ENCODE data around the gene MYO9A. TPM values are rescaled to one million over a fixed set of nuclear protein-coding genes. Genes with fewer than 3 reads are reported as not detected.
A peak's percentile ranks its signal among the peaks of the same experiment; 100 is the strongest.

Gene MYO9A
- total RNA-seq, 1 donor = 59.0 TPM

DNA sequence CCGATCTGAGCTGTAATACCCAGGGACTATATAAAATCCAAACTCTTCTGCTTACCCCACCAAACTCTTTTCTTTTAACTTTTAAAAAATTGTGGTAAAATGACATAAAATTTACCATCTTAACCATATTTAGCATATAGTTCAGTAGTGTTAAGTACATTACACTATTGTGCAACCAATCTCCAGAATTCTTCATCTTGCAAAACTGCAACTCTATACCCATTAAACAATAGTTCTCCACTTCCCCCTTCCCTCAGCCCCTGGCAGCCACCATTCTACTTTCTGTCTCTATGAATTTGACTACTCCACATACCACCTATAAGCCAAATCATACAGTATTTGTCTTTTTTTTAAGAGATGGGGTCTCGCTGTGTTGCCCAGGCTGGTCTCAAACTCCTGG, 39.0 kb upstream of the MYO9A start:
- no peak overlapping the region for H3K4me3 ChIP-seq (ENCODE audit: insufficient read depth, low read length)
- no peaks in the 10 kb centered on the region for H4K20me1 ChIP-seq (ENCODE audit: insufficient read depth, low read length)
- H3K4me1 ChIP-seq (ENCODE audit: insufficient read depth, low read length) = peaks cover 9% of the 10 kb centered on the region
- H3K36me3 ChIP-seq (ENCODE audit: insufficient read depth, low read length) = no peaks in the 10 kb centered on the region
- TF ChIP-seq, protein P1, sequence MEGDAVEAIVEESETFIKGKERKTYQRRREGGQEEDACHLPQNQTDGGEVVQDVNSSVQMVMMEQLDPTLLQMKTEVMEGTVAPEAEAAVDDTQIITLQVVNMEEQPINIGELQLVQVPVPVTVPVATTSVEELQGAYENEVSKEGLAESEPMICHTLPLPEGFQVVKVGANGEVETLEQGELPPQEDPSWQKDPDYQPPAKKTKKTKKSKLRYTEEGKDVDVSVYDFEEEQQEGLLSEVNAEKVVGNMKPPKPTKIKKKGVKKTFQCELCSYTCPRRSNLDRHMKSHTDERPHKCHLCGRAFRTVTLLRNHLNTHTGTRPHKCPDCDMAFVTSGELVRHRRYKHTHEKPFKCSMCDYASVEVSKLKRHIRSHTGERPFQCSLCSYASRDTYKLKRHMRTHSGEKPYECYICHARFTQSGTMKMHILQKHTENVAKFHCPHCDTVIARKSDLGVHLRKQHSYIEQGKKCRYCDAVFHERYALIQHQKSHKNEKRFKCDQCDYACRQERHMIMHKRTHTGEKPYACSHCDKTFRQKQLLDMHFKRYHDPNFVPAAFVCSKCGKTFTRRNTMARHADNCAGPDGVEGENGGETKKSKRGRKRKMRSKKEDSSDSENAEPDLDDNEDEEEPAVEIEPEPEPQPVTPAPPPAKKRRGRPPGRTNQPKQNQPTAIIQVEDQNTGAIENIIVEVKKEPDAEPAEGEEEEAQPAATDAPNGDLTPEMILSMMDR (IDR thresholded peaks at IDR 0.05; ENCODE audit: extremely low read depth, low read depth, low read length) = no peak
- H3K27ac ChIP-seq (ENCODE audit: low read depth, low read length) = no peak overlapping the region
- no peak for DNase-seq (ENCODE audit: insufficient read length, low spot score, missing footprints)
- no peak overlapping the region for H3K4me2 ChIP-seq (ENCODE audit: insufficient read depth, low read length)
- H3K27me3 ChIP-seq (ENCODE audit: insufficient read depth, low read length) = no peaks in the 10 kb centered on the region
- no peaks in the 10 kb centered on the region for H3K9me3 ChIP-seq (ENCODE audit: low read depth, low read length)
- H2AFZ ChIP-seq (ENCODE audit: low read length) = no peak overlapping the region
- no peaks in the 10 kb centered on the region for H3K79me2 ChIP-seq (ENCODE audit: insufficient read depth, low read length)

DNA sequence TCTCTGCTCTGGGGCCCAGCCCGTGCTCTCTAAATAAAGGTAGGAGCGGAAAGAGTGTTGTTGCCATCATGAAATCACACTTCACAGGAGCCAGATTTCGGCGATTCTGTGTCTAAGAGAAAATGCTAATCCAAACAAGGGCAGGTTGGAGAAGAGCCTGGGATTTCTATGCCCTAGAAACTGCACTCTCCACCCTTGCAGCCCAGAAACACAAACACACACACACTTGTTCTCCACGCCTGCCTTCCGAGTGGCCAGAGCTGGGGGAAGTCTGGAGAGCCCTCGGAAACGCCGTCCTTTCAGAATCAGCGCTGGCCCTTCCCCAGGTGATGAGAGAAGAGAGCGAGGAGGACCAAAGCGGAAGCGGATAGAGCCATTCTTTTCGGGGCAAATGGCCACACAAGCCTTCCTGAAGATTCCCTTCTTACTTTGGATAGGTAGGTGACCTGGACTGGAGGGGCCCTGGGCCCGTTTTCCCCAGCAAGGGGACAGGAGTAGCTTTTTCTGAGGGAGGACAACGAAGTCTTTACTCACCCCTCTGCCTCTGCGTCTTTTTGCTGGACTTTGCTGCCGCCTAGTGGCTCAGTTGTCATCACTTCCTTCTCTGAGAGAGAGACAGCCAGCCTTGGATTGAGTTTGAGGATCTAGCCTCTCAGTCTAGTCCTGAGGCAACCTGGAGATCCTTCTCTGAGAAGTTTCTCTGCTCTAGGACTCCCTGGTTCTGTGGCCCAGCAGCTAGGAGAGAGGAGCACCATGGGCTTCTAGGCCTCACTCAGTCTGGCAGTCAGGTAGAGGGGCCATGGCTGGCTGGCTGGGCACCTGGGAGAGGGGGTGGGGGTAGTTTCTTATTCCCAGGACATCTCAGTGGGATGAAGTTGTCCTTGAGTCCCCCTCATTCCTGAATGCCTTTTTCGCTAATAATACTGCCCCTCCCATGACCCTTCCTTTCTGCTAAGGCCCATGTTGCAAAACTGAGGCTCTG, 38.0 kb upstream of the MYO9A start:
- no peaks in the 10 kb centered on the region for H3K36me3 ChIP-seq (ENCODE audit: insufficient read depth, low read length)
- peak; percentile 88 for DNase-seq (ENCODE audit: insufficient read length, low spot score, missing footprints)
- peak overlapping the region; percentile 95 for H2AFZ ChIP-seq (ENCODE audit: low read length)
- H3K27ac ChIP-seq (ENCODE audit: low read depth, low read length) = no peak overlapping the region
- no peaks in the 10 kb centered on the region for H3K79me2 ChIP-seq (ENCODE audit: insufficient read depth, low read length)
- H3K27me3 ChIP-seq (ENCODE audit: insufficient read depth, low read length) = no peaks in the 10 kb centered on the region
- H3K4me1 ChIP-seq (ENCODE audit: insufficient read depth, low read length) = peaks cover 9% of the 10 kb centered on the region
- H4K20me1 ChIP-seq (ENCODE audit: insufficient read depth, low read length) = no peaks in the 10 kb centered on the region
- TF ChIP-seq, protein P1 (IDR thresholded peaks at IDR 0.05; ENCODE audit: extremely low read depth, low read depth, low read length) = peak; percentile 96
- H3K4me3 ChIP-seq (ENCODE audit: insufficient read depth, low read length) = peak overlapping the region; percentile 78
- no peaks in the 10 kb centered on the region for H3K9me3 ChIP-seq (ENCODE audit: low read depth, low read length)
- peak overlapping the region; percentile 83 for H3K4me2 ChIP-seq (ENCODE audit: insufficient read depth, low read length)

DNA sequence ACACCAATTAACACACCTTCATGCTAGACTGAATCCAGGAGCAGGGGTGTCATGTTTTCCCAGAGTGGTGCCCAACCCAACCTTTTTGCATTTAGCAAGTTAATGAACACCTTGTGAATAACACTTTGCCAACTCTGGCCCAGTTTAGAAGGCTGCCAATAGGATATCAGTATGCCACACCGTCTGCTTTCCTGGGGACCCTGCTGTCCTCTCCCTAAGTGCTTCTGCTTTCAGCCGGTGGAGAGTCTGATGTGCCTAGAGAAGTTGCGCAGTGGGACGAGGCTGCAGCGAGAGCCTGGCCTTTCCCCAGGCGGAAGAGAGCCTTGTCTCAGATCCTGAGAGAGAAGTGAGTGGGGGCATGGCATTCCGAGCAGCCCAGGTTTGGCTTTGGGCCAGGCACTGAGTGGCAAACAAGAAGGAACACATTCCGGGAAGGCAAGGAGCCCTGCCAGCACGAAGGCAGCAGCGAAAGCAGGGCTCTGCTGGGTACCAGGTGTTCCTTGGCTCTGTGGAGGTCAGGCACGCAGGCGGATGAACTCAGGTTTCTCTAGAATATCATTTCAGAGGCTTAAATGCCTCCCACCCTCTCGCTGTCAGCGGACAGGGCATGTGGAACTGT, 37.2 kb upstream of the MYO9A start:
- Histone ChIP-seq H2AFZ (ENCODE audit: low read length) (peak overlapping the region; percentile 95), H3K27ac (ENCODE audit: low read depth, low read length) (no peak overlapping the region), H3K36me3 (ENCODE audit: insufficient read depth, low read length) (no peaks in the 10 kb centered on the region), H3K79me2 (ENCODE audit: insufficient read depth, low read length) (no peaks in the 10 kb centered on the region), H3K27me3 (ENCODE audit: insufficient read depth, low read length) (no peaks in the 10 kb centered on the region), H4K20me1 (ENCODE audit: insufficient read depth, low read length) (no peaks in the 10 kb centered on the region), H3K4me3 (ENCODE audit: insufficient read depth, low read length) (peak overlapping the region; percentile 78), H3K4me1 (ENCODE audit: insufficient read depth, low read length) (peaks cover 9% of the 10 kb centered on the region), H3K4me2 (ENCODE audit: insufficient read depth, low read length) (peak overlapping the region; percentile 83), H3K9me3 (ENCODE audit: low read depth, low read length) (no peaks in the 10 kb centered on the region)
- peak; percentile 36 for DNase-seq (ENCODE audit: insufficient read length, low spot score, missing footprints)
- TF ChIP-seq, protein P1 (IDR thresholded peaks at IDR 0.05; ENCODE audit: extremely low read depth, low read depth, low read length) = no peak

DNA sequence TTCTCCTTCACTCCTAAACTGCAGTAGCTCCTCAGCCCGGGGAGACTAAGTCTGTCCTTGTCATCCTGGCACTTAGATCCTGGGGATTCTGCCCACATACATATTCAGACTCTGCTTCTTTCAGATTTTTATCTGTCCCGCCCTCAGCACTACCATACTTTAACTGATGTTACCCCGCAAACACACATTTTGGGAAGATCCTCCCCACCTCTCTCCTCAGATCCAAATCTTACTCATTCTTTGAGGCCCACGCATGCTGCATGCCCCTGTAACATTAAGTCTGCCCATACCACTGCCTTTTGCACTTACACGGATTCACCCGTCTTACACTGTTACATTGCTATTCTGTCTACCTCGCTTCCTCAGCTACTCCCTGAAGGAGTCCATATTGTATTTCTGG, 36.4 kb upstream of the MYO9A start:
- no peak overlapping the region for H2AFZ ChIP-seq (ENCODE audit: low read length)
- H3K9me3 ChIP-seq (ENCODE audit: low read depth, low read length) = no peaks in the 10 kb centered on the region
- no peaks in the 10 kb centered on the region for H3K36me3 ChIP-seq (ENCODE audit: insufficient read depth, low read length)
- DNase-seq (ENCODE audit: insufficient read length, low spot score, missing footprints) = no peak
- no peaks in the 10 kb centered on the region for H3K79me2 ChIP-seq (ENCODE audit: insufficient read depth, low read length)
- TF ChIP-seq, protein P1 (IDR thresholded peaks at IDR 0.05; ENCODE audit: extremely low read depth, low read depth, low read length) = no peak
- no peak overlapping the region for H3K4me3 ChIP-seq (ENCODE audit: insufficient read depth, low read length)
- H3K4me1 ChIP-seq (ENCODE audit: insufficient read depth, low read length) = peaks cover 9% of the 10 kb centered on the region
- no peaks in the 10 kb centered on the region for H3K27me3 ChIP-seq (ENCODE audit: insufficient read depth, low read length)
- no peak overlapping the region for H3K27ac ChIP-seq (ENCODE audit: low read depth, low read length)
- H3K4me2 ChIP-seq (ENCODE audit: insufficient read depth, low read length) = no peak overlapping the region
- no peaks in the 10 kb centered on the region for H4K20me1 ChIP-seq (ENCODE audit: insufficient read depth, low read length)
